ENCODE results near the gene ZNF346.

DNA sequence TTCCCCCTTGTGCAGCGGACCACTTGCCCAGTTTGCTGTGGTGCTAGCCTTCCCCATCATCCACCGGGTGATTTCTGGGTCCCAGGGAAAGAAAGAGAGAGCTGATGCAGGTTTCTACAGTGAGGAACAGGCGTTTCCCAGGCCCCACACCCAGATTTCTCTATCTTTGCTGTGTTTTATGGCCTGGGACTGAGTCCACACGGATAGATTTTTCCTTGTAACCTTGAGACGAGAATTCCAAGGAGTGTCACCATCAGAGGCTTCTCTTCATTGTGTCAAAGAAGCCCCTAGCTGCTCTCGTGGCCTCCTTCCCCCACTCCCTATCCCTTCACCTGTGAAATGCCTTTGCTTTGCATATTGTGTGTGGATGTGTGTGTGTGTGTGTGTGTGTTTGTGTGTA is 43.0 kb downstream of the ZNF346 start:
- TF ChIP-seq, protein P1, sequence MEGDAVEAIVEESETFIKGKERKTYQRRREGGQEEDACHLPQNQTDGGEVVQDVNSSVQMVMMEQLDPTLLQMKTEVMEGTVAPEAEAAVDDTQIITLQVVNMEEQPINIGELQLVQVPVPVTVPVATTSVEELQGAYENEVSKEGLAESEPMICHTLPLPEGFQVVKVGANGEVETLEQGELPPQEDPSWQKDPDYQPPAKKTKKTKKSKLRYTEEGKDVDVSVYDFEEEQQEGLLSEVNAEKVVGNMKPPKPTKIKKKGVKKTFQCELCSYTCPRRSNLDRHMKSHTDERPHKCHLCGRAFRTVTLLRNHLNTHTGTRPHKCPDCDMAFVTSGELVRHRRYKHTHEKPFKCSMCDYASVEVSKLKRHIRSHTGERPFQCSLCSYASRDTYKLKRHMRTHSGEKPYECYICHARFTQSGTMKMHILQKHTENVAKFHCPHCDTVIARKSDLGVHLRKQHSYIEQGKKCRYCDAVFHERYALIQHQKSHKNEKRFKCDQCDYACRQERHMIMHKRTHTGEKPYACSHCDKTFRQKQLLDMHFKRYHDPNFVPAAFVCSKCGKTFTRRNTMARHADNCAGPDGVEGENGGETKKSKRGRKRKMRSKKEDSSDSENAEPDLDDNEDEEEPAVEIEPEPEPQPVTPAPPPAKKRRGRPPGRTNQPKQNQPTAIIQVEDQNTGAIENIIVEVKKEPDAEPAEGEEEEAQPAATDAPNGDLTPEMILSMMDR (IDR thresholded peaks at IDR 0.05), result no peak
- no peak for TF ChIP-seq ZFX (IDR thresholded peaks at IDR 0.05; ENCODE audit: borderline replicate concordance)
